ENCODE data around the gene CLEC2B. TPM values are rescaled to one million over a fixed set of nuclear protein-coding genes. Genes with fewer than 3 reads are reported as not detected.

Gene CLEC2B
- total RNA-seq, 1 donor from 2014 or later: 0.19 TPM

DNA sequence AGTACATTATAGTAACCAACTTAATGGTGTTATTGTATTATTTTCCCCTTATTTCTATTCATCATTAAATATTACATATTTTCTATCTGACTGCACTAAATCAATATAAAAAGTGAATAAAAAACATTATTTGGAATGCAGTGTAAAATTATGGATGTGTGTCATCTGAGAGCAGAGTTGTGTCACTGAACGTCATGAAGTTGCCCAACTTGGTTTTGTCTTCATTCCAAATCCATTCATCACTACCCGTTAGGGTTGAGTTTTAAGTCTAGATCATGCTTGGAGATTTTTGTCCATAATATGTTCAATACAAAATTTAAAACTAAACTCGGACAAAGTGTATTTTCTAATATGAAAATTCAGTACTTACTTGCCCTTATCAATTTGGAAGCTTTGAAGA is 25.7 kb downstream of the CLEC2B start:
- no peak for DNase-seq (ENCODE audit: low read depth, low spot score)
- H3K27me3 Mint-ChIP-seq (ENCODE audit: low read depth): peaks cover 17% of the 10 kb centered on the region
- no peaks in the 10 kb centered on the region for H3K36me3 Mint-ChIP-seq (ENCODE audit: low read depth)
- H3K27ac Mint-ChIP-seq (ENCODE audit: unreplicated experiment): no peak overlapping the region
- no peak overlapping the region for H3K4me3 Mint-ChIP-seq
- TF ChIP-seq, protein P1, sequence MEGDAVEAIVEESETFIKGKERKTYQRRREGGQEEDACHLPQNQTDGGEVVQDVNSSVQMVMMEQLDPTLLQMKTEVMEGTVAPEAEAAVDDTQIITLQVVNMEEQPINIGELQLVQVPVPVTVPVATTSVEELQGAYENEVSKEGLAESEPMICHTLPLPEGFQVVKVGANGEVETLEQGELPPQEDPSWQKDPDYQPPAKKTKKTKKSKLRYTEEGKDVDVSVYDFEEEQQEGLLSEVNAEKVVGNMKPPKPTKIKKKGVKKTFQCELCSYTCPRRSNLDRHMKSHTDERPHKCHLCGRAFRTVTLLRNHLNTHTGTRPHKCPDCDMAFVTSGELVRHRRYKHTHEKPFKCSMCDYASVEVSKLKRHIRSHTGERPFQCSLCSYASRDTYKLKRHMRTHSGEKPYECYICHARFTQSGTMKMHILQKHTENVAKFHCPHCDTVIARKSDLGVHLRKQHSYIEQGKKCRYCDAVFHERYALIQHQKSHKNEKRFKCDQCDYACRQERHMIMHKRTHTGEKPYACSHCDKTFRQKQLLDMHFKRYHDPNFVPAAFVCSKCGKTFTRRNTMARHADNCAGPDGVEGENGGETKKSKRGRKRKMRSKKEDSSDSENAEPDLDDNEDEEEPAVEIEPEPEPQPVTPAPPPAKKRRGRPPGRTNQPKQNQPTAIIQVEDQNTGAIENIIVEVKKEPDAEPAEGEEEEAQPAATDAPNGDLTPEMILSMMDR (conservative IDR thresholded peaks at IDR 0.05): no peak
- H3K9me3 Mint-ChIP-seq: peaks cover 11% of the 10 kb centered on the region
- no peaks in the 10 kb centered on the region for H3K4me1 Mint-ChIP-seq

DNA sequence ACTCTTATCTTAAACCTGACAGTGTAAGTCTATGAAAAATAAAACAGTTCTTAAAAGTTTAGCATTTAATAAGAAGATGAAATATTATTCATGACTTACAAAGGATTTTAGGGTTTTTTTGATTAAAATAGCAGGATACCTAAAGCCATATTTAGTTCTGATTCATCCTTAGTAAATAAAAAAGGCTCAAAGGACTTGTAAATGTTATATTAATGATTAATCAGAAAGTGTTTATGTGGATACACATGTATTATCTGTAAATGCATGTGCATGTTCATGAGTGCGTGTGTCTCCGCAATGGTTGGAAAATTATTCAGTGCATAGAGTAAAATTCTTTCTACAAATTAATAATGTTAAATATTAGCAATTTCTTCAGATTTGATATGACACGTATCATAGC is 37.4 kb downstream of the CLEC2B start:
- H3K27ac Mint-ChIP-seq (ENCODE audit: unreplicated experiment): no peak overlapping the region
- no peak for DNase-seq (ENCODE audit: low read depth, low spot score)
- no peaks in the 10 kb centered on the region for H3K36me3 Mint-ChIP-seq (ENCODE audit: low read depth)
- H3K4me3 Mint-ChIP-seq: no peak overlapping the region
- TF ChIP-seq, protein P1 (conservative IDR thresholded peaks at IDR 0.05): no peak
- no peaks in the 10 kb centered on the region for H3K9me3 Mint-ChIP-seq
- H3K27me3 Mint-ChIP-seq (ENCODE audit: low read depth): no peaks in the 10 kb centered on the region
- H3K4me1 Mint-ChIP-seq: no peaks in the 10 kb centered on the region

DNA sequence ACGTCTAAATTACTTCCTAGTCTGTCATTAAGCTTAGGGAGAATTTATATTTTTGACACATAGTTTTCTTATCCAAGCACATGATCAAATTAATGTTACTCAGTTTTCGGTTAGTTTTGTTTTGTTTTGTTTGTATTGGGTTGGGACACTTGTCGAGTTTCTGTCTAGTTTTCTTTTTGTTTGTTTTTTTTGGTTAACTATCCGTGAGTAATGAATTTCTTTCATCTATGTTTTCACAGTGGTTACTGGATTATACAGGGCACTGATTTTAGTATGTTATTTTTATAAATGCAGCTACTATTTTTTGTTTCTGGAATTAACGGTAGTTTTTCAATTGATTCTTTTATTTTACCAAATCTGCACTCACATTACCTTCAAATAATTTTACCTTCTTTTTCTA is 39.2 kb downstream of the CLEC2B start:
- H3K4me3 Mint-ChIP-seq: no peak overlapping the region
- H3K36me3 Mint-ChIP-seq (ENCODE audit: low read depth): no peaks in the 10 kb centered on the region

DNA sequence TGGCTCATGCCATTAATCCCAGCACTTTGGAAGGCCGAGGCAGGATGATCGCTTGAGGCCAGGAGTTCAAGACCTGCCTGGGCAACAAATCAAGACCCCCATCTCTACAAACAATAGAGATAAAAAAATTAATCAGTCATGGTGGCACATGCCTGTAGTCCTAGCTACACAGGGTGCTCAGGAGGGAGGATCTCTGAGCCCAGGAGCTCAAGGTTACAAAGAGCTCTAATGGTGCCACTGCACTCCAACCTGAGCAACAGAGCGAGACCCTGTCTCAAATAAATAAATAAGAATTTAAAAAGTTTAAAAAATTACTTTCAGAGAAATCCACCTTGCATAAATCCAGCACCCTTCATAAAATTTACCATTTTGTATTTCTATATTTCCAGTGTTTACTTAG is 39.7 kb downstream of the CLEC2B start:
- Mint-ChIP-seq H3K9me3 (no peaks in the 10 kb centered on the region), H3K4me3 (no peak overlapping the region), H3K27me3 (ENCODE audit: low read depth) (peaks cover 8% of the 10 kb centered on the region), H3K4me1 (no peaks in the 10 kb centered on the region), H3K36me3 (ENCODE audit: low read depth) (no peaks in the 10 kb centered on the region), H3K27ac (ENCODE audit: unreplicated experiment) (no peak overlapping the region)
- TF ChIP-seq, protein P1 (conservative IDR thresholded peaks at IDR 0.05): no peak
- no peak for DNase-seq (ENCODE audit: low read depth, low spot score)

More for the DNA sequence above, 39.2 kb downstream of the CLEC2B start:
- Mint-ChIP-seq H3K27ac (ENCODE audit: unreplicated experiment) (no peak overlapping the region), H3K27me3 (ENCODE audit: low read depth) (peaks cover 4% of the 10 kb centered on the region), H3K4me1 (no peaks in the 10 kb centered on the region), H3K9me3 (no peaks in the 10 kb centered on the region)
- DNase-seq (ENCODE audit: low read depth, low spot score): no peak
- TF ChIP-seq, protein P1 (conservative IDR thresholded peaks at IDR 0.05): no peak

DNA sequence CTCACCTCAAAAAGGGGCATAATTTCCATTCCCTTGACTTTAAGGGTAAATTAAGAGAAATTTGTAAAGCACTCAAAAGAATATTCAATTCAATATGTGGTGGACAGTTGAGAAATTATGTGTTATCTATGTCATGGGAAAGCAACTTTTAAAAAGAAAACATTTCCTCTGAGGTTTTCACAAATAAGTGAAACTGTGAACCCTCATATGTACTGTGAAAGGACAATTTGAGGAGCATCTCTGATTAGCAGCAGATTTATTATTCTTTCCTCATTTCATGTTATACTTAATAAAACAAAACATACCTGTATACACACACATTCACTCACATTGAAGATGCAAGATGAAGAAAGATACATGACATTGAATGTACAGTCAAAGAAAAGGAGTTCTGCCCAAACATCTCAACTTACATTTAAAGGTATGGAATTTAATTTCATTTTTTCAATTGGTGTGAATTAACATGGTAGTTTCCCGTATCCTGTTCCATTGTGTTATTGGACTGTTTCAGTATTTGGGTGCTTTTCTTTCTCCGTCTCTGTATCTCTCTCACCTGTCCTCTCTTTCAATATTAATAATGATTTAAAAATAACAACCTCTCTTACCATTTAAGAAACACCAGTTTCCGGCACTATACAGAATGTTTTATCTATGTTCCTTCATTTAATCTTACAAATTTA is 41.8 kb downstream of the CLEC2B start, which contains the start of gene KLRF1:
Gene KLRF1 (plus strand): TSS at position 273 of the 680 bp plus-strand sequence. CDS start 64 bp downstream, at position 337.
- TF ChIP-seq, protein P1 (conservative IDR thresholded peaks at IDR 0.05): no peak
- Mint-ChIP-seq H3K36me3 (ENCODE audit: low read depth) (no peaks in the 10 kb centered on the region), H3K4me1 (no peaks in the 10 kb centered on the region), H3K27ac (ENCODE audit: unreplicated experiment) (no peak within 1 kb of the TSS), H3K27me3 (ENCODE audit: low read depth) (peaks cover 15% of the 10 kb centered on the region), H3K9me3 (no peaks in the 10 kb centered on the region), H3K4me3 (no peak within 1 kb of the TSS)
- no peak for DNase-seq (ENCODE audit: low read depth, low spot score)
